Subcutaneous adipose tissue (tissue), 4 donors: ENCODE measurements around the gene CDKN2B-AS1. TPM values are rescaled to one million over a fixed set of nuclear protein-coding genes. Genes with fewer than 3 reads are reported as not detected.

Experiments used
- CTCF ChIP-seq: fragments of 450-650 bp; IDR thresholded peaks from one replicate; pipeline ENCODE4 v1.5.1; 2016; ENCODE audit warnings: low read depth, mild to moderate bottlenecking, control low read depth, antibody characterized with exemption, moderate library complexity
- total RNA-seq, 4 donors: library from RNA; depleted of rRNA; stranded (reverse); fragments of >200 nt; gene quantifications; one replicate each; pipeline ENCODE4 v1.1.0, GENCODE V29; 2016

CDKN2B-AS1 gene
- total RNA-seq, 4 donors from 2014 or later, result 6.1 TPM; not detected in 3

DNA sequence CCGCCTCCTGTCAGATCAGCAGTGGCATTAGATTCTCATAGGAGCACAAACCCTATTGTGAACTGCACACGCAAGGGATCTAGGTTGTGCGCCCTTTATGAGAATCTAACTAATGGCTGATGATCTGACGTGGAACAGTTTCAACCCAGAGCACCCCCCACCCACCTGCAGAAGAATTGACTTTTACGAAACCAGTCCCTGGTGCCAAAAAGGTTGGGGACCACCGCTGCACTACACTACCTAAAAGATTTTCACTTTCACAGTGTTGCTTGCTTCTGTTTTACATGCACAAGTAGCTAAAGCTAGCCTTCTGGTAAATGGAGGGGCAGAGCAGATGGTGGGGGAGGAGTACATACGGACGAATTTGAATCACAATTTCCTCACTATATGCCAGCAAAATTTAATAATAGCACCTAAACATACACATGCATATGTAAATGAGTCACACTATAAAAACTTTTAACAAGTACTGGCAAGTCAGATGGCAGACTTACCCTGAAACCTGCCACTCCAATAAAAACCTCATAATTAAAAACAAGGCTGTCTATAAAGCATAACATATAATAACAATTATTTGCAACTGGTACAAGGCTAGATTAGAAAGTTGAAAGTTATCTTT, 38.5 kb downstream of the CDKN2B-AS1 start:
- no peak for TF ChIP-seq CTCF

DNA sequence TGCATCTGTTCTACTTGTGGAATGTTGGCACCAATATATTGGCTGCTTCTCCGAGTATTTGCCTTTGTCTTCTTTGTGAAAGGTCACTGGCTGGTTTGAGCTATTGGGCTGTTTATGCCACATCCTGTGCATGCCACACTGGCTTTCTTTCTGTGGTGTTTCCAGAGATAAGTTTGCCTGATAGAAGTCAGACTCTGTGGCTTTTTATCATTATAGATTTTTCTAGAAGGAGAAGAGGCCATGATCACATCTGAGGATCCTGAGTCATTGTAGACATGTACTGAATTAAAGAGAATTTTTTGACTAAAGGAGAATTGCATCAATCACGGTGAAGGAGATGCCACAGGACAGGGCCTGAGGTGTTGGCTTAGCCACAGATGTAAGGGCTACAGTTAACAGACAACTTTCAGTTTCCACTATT, 41.0 kb downstream of the CDKN2B-AS1 start:
- TF ChIP-seq CTCF, result no peak

GRCh38 chr9:22036866-22037626, 42.5 kb downstream of the CDKN2B-AS1 start:
- TF ChIP-seq CTCF, result no peak

- no peak for TF ChIP-seq CTCF
Observed at GRCh38 chr9:22037954-22038690, 43.5 kb downstream of the CDKN2B-AS1 start.

DNA sequence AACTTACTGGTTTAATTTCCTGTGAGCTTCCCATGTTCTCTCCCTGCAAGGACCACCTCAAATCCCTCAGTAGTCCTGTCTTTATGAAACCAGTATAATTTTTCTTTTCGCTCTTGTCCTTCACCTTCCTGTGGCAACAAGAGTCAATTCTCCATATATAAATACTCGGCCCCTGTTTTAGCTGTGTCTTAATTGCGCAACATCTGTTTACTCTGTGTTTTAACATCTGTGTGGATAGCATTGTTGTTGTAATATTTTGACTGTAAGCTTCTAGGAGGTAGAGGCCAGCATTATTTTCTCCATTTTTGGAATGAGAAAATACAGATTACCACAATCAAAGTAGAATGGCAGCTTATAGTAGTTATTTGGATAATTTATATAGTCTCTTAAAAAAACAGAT, 44.7 kb downstream of the CDKN2B-AS1 start:
- TF ChIP-seq CTCF, result no peak

DNA sequence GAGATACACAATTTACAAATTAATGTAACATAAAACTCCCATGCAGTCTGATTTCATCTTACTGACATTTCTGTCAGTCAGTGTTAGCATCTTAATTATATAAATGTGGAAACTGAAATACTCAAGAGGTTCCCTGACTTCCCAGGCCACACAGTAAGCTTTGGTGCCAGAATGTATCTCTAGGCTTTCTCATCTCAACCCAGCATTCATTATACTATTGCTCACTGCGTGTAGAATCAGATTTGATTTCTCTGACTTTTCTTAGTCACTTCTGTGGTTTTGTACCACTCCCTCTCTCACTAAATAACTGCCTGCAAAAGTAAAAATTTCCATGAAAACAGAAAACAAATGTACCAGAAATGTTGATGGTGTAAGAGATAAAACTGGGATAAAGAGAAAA, 46.2 kb downstream of the CDKN2B-AS1 start:
- no peak for TF ChIP-seq CTCF

GRCh38 chr9:22041344-22041743, 46.8 kb downstream of the CDKN2B-AS1 start:
- TF ChIP-seq CTCF, result no peak
